Activated CD4-positive, alpha-beta T cell treated with anti-CD3 and anti-CD28 coated beads, Interleukin-2, Interleukin-6, amounts not matched to agents 100 ng/mL and 50 ng/mL, durations not matched to agents 16 hours and 8 hours (primary cell): ENCODE measurements around the gene GRPEL1.
"Not testable (repeated sequence)": the region's sequence is repeated elsewhere in the genome, so short reads cannot be mapped to it uniquely, and the experiment has no call there.

Experiments
- DNase-seq: peaks from one replicate; pipeline ENCODE4 v3.0.0-alpha.2; 2020

The GRPEL1 gene

GRCh38 chr4:7067452-7068278 is at the start of gene GRPEL1:
TSS of gene GRPEL1 (minus strand) at chr4:7068064. CDS start at chr4:7068032, 32 bp downstream.
- peak; percentile 100 for DNase-seq

GRCh38 chr4:7116705-7117104 is 48.8 kb upstream of the GRPEL1 start:
- no peak for DNase-seq

GRCh38 chr4:7115557-7116340 is 47.9 kb upstream of the GRPEL1 start:
- no peak for DNase-seq

GRCh38 chr4:7112656-7113055 is 44.8 kb upstream of the GRPEL1 start:
- DNase-seq = no peak

- no peak for DNase-seq
Measured at GRCh38 chr4:7111441-7111840, 43.6 kb upstream of the GRPEL1 start.

- no peak for DNase-seq
Measured at GRCh38 chr4:7110546-7110945, 42.7 kb upstream of the GRPEL1 start.

- no peak for DNase-seq
Measured at GRCh38 chr4:7109169-7109568, 41.3 kb upstream of the GRPEL1 start.

GRCh38 chr4:7108660-7109059 is 40.8 kb upstream of the GRPEL1 start:
- DNase-seq = no peak

GRCh38 chr4:7108046-7108625 is 40.3 kb upstream of the GRPEL1 start:
- DNase-seq = no peak

- no peak for DNase-seq
Measured at GRCh38 chr4:7107166-7107905, 39.5 kb upstream of the GRPEL1 start.

- DNase-seq = no peak
Measured at GRCh38 chr4:7105276-7105675, 37.4 kb upstream of the GRPEL1 start.

GRCh38 chr4:7104366-7105031 is 36.6 kb upstream of the GRPEL1 start:
- no peak for DNase-seq

- no peak for DNase-seq
Measured at GRCh38 chr4:7103607-7104365, 35.9 kb upstream of the GRPEL1 start.

- DNase-seq = peak; percentile 88
Measured at GRCh38 chr4:7103031-7103606, 35.3 kb upstream of the GRPEL1 start.

- not testable (repeated sequence) for DNase-seq
Measured at GRCh38 chr4:7102516-7102909, 34.6 kb upstream of the GRPEL1 start.

- peak; percentile 72 for DNase-seq
Measured at GRCh38 chr4:7101692-7102515, 34.0 kb upstream of the GRPEL1 start.

- DNase-seq = no peak
Measured at GRCh38 chr4:7096236-7096635, 28.4 kb upstream of the GRPEL1 start.

GRCh38 chr4:7095611-7096155 is 27.8 kb upstream of the GRPEL1 start:
- no peak for DNase-seq

- no peak for DNase-seq
Measured at GRCh38 chr4:7094916-7095315, 27.1 kb upstream of the GRPEL1 start.

GRCh38 chr4:7092026-7092425 is 24.2 kb upstream of the GRPEL1 start:
- no peak for DNase-seq
